HG03521 (cell line): ENCODE data around the gene GLE1.
"Not testable (repeated sequence)": the region's sequence is repeated elsewhere in the genome, so short reads cannot be mapped to it uniquely, and the experiment has no call there.

Experiments
- ATAC-seq: cut with Tn5 transposase; IDR thresholded peaks from one replicate; pipeline ENCODE4 v1.9.1; 2021; ENCODE audit warnings: mild to moderate bottlenecking, moderate library complexity; ENCODE audit not compliant: unreplicated experiment

GLE1 gene

GRCh38 chr9:128550770-128551656 lies 46.5 kb downstream of the GLE1 start:
- ATAC-seq = no peak

DNA sequence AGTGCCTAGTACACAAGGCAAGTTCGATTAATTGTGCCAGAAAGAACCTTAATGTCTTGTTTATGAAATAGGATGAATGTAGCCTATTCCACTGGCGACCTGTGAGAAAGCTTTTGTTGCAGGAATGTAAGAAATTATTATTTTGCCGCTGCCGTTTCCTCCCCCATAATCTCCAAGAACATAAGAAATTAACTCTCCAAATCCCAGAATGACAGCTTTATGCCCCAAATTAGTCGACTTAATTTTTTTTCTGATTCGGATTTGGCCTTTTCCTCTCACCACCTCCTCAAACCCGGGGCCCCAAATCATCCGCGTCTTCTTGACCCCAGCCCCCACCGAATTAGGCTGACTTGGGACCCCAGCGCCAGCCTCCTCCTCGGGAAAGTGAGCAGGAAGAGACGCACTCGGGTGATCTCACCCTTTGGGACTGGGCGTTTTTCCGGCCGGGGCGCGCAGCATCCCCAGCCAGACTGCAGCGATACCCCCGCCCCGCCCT lies 47.2 kb downstream of the GLE1 start:
- ATAC-seq = no peak

DNA sequence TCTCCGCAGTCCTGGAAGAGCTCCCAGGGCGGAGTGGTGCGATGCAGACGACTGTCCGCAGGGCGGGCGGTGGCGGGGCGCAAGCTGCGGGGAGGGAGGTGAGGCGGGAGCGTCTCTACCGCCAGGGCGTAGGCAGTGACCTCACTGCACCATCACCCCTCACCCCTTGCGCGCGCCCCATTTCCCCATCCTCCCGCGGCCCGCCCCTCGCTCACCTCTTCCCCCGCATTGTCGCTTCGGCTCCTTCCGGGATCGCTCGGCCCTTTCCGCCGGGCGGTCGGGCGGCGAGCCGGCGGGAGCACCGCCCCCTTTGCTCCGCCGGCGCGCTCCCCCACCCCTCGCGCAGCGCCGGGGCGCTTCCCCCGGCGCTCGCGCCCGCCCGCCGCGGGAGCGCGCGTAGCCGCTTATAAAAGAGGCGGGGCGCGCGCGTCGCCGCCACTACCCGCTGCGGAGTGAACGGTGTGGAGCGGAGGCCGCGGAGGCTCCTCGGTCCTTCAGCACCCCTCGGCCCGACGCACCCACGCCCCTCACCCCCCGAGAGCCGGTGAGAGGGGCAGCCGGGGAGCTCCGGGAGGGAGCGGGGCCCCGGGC lies 47.7 kb downstream of the GLE1 start, which contains the start of gene SPTAN1:
SPTAN1 (plus strand) TSS at position 435 of the 591 bp plus-strand sequence. CDS start 14,154 bp downstream, outside the sequence.
- peak; percentile 74 for ATAC-seq

GRCh38 chr9:128552744-128553440 lies 48.4 kb downstream of the GLE1 start:
- peak; percentile 22 for ATAC-seq

GRCh38 chr9:128553728-128554127 lies 49.2 kb downstream of the GLE1 start:
- no peak for ATAC-seq

GRCh38 chr9:128554155-128554862 lies 49.8 kb downstream of the GLE1 start:
- no peak for ATAC-seq

GRCh38 chr9:128555180-128555721 lies 50.7 kb downstream of the GLE1 start:
- no peak for ATAC-seq

- ATAC-seq = no peak
These were observed 51.8 kb downstream of the GLE1 start for GRCh38 chr9:128556276-128556675.

- no peak for ATAC-seq
These were observed 52.6 kb downstream of the GLE1 start for GRCh38 chr9:128556926-128557634.

DNA sequence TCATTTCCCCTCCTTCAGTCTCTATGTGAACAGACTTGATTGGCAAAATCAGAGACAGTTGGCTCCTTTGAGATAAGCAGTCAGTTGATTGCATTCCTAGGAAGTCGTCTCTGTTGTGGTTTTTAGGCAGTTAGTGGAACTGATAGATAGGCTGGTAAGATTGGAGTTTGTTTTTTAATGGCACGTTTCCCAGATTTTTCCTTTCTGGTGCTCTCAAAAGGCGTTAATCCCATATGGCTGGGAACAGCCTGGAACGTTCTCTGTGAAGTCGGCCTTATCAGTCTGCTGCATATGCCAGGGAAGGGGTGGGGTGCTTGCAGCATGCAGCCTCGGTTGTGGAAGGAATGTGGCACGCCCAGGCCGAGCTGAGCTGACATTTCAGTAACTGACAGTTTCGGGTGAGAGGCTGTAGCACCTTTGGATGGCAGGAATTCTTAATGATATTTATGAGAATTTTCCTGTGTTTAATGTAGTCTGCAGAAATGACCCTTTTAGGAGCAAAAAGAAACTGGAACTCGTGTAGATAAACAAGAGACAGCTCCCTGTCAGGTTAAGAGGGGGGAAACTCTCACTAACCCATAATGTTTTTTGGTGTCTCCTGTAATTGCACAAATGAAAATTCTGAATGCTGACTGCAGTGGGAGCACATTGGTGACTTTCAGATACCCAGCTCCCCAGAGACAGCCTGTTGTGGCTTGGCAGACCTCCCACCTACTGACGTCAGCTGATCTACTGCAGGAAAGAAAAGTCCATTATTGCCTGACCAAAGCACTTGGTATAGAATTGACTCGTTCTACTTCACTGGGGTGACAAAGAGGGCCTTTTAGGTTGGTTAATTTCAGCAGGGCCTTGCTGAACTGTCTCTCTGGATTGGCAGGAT lies 54.2 kb downstream of the GLE1 start:
- ATAC-seq = peak; percentile 68

GRCh38 chr9:128565578-128565977 lies 61.1 kb downstream of the GLE1 start:
- no peak for ATAC-seq

- ATAC-seq = no peak
These were observed 64.1 kb downstream of the GLE1 start for GRCh38 chr9:128568470-128569078.

- no peak for ATAC-seq
These were observed 71.0 kb downstream of the GLE1 start for GRCh38 chr9:128575469-128575868.

DNA sequence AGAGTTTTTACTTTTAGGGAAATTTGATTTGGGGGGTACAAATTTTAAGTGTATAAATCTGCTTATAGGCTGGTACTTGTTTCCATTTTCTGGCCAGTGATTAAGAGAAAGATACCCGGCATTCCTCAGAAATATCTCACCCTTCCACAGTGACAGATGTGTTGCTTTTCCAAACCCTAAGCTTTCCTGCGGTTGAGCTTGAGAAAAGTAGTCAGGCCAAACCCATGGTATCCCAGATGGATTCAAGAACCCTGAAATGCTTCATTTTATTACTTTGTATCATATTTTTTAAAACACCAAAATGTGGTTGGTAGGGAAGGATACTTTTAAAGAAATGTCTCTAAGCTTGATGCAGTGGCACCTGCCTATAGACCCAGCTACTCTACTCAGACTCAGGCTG lies 71.4 kb downstream of the GLE1 start:
- no peak for ATAC-seq

DNA sequence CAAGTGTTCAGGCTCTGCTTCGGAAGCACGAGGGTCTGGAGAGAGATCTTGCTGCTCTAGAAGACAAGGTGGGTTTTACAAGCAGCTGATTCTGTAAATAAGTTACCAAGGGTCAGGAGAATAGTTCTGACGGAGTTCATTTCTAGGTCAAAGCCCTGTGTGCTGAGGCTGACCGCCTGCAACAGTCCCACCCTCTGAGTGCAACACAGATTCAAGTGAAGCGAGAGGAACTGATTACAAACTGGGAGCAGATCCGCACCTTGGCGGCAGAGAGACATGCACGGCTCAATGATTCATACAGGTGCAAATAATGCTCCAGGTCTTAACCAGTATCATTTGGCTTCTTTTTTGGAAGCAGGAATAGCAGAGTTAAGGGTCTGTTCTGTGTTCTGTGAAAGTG lies 72.7 kb downstream of the GLE1 start:
- no peak for ATAC-seq

GRCh38 chr9:128579194-128579593 lies 74.7 kb downstream of the GLE1 start:
- ATAC-seq = no peak

- no peak for ATAC-seq
These were observed 76.2 kb downstream of the GLE1 start for GRCh38 chr9:128580731-128581130.

DNA sequence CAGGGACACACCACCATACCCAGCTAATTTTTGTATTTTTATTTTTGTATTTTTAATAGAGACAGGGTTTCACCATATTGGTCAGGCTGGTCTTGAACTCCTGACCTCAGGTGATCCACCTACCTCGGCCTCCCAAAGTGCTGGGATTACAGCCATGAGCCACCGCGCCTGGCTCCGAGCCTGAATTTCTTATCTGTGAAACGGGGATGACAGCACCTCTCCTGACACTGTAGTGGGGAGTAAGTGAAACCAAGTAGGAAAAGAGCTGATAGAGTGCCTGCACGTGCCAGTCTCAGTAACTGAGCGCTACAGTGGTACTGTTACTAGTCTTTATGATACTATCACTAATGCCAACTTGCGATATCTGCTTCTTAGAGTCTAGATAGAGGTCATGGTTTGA lies 80.6 kb downstream of the GLE1 start:
- not testable (repeated sequence) for ATAC-seq
